ENCODE results near the gene COPS7B.

DNA sequence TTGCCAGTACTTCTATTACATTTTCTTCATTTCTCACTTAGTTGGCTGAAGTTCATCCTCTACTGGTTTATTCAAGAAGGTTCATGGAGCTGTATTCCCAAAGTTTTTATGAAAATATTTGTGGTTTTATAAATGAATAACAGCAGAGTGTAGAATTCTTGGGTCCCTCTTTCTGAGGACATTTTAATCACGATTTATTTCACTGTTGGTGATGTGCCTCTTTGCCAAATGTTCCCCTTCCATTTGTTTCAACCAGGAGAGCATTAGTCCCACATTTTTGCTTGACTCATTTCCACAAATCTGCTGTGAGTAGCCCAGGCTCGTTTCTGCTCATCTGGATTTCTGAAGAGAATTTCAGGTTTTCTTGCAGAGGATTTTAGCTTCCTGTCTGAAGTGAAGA lies 20.8 kb downstream of the COPS7B start:
- TF ChIP-seq CTCF (IDR thresholded peaks at IDR 0.05; ENCODE audit: low read depth, low read length, poor library complexity, severe bottlenecking) = no peak
- TF ChIP-seq EZH2phosphoT487 (IDR thresholded peaks at IDR 0.05; ENCODE audit: borderline replicate concordance, low read length) = no peak
